CD4-positive, alpha-beta T cell treated with Interleukin-12 subunit alpha and Interleukin-12 subunit beta, for 1 hour (primary cell): ENCODE measurements around the gene MED1.
"Not testable (repeated sequence)": the region's sequence is repeated elsewhere in the genome, so short reads cannot be mapped to it uniquely, and the experiment has no call there.

Experiments used
- DNase-seq: peaks from one replicate; pipeline ENCODE4 v3.0.0-alpha.2; 2020

The MED1 gene

DNA sequence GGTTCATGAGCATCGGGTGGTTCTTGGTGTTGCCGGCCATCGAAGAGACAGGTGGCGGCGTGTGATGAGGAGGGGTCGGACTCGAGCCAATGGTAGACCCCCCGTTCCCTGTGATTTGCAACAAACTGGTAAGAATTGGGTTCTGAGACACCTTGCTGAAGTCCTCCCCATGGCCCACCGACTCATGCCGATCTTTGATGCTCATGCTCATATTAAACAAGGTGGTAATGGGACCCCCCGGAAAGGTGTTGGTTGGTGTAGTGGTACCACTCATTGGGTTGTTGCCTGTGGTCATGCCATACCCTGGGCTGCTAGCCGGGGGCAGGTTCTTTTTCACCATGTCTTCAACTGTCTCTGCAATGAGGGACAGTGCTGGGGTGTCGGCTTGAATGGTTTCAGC lies 40.8 kb downstream of the MED1 start:
- DNase-seq, result no peak

GRCh38 chr17:39408360-39408759 lies 42.7 kb downstream of the MED1 start:
- DNase-seq, result no peak

GRCh38 chr17:39406951-39407350 lies 44.1 kb downstream of the MED1 start:
- no peak for DNase-seq

GRCh38 chr17:39405436-39405835 lies 45.6 kb downstream of the MED1 start:
- DNase-seq, result no peak

GRCh38 chr17:39404542-39405378 lies 46.3 kb downstream of the MED1 start:
- DNase-seq, result no peak

- DNase-seq, result no peak
Observed at GRCh38 chr17:39402890-39403605, 48.0 kb downstream of the MED1 start.

GRCh38 chr17:39402244-39402889 lies 48.7 kb downstream of the MED1 start:
- peak; percentile 88 for DNase-seq

DNA sequence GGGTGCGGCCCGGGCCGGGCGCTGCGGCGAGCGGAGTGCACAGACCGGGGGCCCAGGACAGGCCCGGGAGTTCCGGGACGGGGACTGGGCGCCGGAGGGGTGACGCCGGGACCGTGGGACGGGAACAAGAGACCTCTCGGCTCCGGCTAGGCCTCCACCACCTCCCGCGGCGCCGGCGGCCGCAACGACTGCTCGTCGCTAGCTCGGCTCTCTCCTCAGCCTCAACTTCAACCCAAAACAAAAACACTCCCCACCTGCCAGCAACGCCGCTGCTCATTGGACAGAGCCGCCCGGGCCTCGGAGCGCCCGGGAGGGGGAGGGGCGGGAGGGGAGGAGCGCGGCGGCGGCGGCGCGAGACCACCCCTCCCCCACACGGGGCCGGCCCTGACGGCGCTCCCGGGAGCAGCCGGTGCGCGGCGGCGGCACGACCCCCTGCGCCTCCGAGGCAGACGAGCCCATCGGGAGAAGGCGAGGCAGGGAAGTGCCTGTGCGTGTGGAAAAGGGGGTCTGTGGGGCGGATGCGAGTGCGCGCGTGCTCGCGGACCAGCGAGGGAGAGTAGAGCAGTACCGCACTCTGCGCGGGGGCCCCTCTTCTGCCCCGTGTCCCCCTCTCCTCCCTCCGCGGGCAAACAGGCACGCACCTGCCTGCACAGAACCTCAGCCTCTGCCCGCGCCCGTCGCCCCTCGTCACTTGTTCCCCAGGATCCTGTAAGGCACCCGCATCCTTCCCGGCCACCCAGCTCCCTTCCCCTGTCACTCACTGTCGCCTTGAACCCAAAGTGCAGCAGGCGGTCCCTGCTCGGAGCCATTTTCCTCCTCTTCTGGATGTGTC lies 49.4 kb downstream of the MED1 start, which contains the start of gene FBXL20:
Gene FBXL20 (minus strand): TSS at position 215 of the 832 bp plus-strand sequence. CDS start 224 bp downstream, outside the sequence.
- DNase-seq, result peak; percentile 95

DNA sequence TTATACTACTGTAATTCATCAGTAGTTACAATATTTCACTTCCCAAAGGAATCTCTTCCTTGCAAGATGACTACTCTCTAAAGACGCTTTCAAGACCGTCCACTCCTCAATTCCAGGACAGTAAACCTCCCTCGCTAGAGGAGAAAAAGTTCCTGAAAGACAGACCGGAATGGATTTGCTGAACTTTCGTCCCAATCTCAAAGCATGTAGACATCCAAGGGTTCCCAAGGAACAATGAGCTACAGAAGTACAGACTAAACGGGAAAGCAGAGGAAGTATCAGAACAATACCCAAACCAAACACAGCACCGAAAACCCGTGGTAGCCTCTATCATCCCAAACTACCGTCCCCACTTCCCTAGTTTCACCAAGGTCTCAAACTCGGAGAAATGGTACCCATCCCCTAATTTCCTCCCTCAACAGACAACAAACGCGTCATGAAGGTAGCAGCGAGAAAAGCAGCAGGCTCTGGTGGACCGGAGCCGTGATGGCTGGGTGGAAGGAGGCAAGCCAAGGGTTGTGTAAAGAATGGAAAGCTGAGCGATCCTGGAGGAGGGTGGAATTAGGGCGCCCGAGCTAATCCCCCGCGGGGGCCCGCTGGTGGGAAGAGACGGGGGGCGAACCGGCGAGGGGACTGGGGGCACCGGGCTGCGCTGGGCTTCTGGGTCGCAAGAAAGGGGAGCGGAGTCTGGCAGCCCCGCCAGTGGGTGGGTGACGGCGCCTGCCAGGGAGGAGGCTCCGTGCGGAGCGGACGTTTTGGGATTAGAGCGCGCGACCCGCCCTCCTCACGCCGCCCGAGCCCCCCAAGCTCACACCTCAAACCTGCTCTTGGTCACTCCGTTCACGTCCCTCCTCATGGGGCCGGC lies 50.3 kb downstream of the MED1 start:
- DNase-seq, result no peak

GRCh38 chr17:39399791-39400190 lies 51.3 kb downstream of the MED1 start:
- DNase-seq, result no peak

GRCh38 chr17:39393736-39394135 lies 57.3 kb downstream of the MED1 start:
- no peak for DNase-seq

DNA sequence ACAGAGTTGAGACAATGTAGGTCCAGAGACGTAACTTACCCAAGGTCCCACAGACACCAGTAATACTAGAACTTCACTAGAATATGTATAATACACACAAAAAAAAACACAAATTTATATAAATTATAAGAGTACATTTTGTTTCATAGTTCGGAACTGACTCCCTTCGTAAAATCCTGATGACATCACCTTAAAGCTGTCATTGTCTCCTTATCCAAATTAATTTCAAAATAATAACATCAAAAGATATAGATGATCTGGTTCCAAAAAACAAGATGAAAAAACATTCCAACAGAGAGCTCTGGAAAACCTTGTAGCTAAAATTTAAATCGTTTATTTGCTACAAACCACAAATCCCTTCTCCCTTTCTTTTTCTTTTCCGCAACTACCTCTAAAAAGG lies 59.6 kb downstream of the MED1 start:
- DNase-seq, result no peak

GRCh38 chr17:39385040-39385439 lies 66.0 kb downstream of the MED1 start:
- no peak for DNase-seq

- DNase-seq, result no peak
Observed at GRCh38 chr17:39380144-39380543, 70.9 kb downstream of the MED1 start.

DNA sequence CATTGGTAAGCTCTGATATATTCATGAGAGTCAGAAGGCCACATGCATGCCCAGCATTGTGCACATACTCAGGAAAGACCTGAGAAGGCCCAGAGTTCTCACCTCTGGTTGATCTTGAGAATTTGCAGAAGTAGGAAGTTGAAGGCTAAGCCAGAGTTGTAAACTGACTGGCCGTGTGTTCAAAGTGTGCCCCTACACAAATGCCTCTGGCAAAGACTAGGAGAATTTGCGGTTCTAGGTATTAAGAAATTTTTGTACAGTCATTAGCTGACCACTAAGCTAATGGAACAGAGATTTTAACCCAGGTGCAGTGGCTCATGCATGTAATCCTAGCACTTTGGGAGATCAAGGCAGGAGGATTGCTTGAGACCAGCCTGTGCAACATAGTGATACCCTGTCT lies 74.6 kb downstream of the MED1 start:
- no peak for DNase-seq

GRCh38 chr17:39367805-39368204 lies 83.3 kb downstream of the MED1 start:
- not testable (repeated sequence) for DNase-seq

GRCh38 chr17:39365872-39366271 lies 85.2 kb downstream of the MED1 start:
- DNase-seq, result no peak

GRCh38 chr17:39365242-39365641 lies 85.8 kb downstream of the MED1 start:
- DNase-seq, result no peak

DNA sequence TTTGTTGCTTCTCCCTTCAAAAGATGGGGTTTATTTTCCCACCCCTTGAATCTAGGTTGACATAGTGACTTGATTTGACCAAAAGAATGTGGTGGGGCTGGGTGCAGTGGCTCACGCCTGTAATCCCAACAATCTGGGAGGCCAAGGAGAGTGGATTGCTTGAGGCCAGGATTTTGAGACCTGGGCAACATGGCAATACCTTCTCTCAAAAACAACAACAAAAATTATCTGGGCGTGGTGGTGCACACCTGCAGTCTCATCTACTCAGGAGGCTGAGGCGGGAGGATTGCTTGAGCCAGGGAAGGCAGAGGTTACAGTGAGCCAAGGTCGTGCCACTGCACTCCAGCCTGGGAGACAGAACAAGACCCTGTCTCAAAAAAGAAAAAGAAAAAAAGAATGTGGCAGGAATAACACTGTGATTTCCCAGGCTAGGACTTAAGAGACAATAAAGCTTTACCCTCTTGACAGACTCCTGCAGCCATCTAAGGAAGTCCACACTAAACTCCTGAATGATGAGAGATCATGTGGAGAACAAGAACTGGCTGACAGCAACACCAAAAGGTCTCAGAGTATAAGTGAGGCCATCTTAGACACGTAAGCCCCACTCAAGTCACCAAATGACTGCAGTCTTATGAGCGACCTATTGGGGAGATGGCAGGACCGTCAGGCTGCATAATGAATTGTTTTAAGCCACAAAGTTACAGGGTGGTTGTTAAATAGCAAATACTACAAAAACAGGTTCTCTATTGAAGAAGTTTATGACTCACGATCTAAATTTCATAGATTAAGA lies 86.6 kb downstream of the MED1 start:
- no peak for DNase-seq

- no peak for DNase-seq
Observed at GRCh38 chr17:39361064-39361463, 90.0 kb downstream of the MED1 start.

DNA sequence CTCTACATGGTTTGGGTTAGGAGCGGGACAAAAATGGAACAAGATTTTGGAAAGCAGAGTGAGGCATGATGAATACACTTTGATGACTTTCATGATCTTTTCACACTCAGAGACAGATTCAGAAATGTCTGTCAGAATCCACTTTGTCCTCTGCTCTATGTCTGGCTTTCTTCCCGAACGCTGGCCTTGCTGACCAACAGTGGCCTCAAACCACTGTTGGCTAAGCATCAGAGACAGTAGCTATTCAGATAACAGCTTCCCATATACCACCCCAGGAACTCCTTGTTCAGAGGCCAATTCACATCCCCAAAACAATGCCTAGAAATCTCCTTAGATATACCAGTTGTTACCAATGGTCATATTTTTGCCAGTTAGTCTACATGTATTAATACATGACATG lies 90.5 kb downstream of the MED1 start:
- DNase-seq, result no peak
